Upper lobe of left lung (tissue), 4 donors: Measurements from ENCODE around the gene POMGNT2.

Experiments used
- EP300 ChIP-seq, 4 donors: sonication (generic); formaldehyde crosslinking; IDR thresholded peaks; one replicate each; pipeline ENCODE4 v1.5.1; 2017; ENCODE audit warnings: antibody characterized with exemption in 4 of 4, control low read depth in 2 of 4
- POLR2A ChIP-seq, 4 donors: fragments of 450-650 bp; IDR thresholded peaks; one replicate each; pipeline ENCODE4 v1.5.1; 2016 to 2017; ENCODE audit warnings: antibody characterized with exemption in 4 of 4, mild to moderate bottlenecking in 2 of 4
- POLR2AphosphoS5 ChIP-seq, 2 donors: sonication (generic); formaldehyde crosslinking; IDR thresholded peaks; one replicate each; pipeline ENCODE4 v1.5.1; 2017; ENCODE audit warnings: antibody characterized with exemption in 2 of 2
- TF ChIP-seq, protein P1 (sequence below), 6 experiments: fragments of 450-650 bp in 4 of 6; fragments of 200-600 bp in 2 of 6; sonication (generic) in 2 of 6; IDR thresholded peaks; one replicate each; pipeline ENCODE4 v1.5.1; 2016 to 2019; ENCODE audit warnings: antibody characterized with exemption in 6 of 6

GRCh38 chr3:43036621-43037423 lies 69.1 kb downstream of the POMGNT2 start:
- TF ChIP-seq POLR2A (IDR thresholded peaks at IDR 0.05): no peak
- TF ChIP-seq, protein P1, sequence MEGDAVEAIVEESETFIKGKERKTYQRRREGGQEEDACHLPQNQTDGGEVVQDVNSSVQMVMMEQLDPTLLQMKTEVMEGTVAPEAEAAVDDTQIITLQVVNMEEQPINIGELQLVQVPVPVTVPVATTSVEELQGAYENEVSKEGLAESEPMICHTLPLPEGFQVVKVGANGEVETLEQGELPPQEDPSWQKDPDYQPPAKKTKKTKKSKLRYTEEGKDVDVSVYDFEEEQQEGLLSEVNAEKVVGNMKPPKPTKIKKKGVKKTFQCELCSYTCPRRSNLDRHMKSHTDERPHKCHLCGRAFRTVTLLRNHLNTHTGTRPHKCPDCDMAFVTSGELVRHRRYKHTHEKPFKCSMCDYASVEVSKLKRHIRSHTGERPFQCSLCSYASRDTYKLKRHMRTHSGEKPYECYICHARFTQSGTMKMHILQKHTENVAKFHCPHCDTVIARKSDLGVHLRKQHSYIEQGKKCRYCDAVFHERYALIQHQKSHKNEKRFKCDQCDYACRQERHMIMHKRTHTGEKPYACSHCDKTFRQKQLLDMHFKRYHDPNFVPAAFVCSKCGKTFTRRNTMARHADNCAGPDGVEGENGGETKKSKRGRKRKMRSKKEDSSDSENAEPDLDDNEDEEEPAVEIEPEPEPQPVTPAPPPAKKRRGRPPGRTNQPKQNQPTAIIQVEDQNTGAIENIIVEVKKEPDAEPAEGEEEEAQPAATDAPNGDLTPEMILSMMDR (IDR thresholded peaks at IDR 0.05): no peak
- no peak for TF ChIP-seq EP300 (IDR thresholded peaks at IDR 0.05)
- no peak for TF ChIP-seq POLR2AphosphoS5 (IDR thresholded peaks at IDR 0.05)
